ENCODE data around the gene TEN1.
"Not testable (repeated sequence)": the region's sequence is repeated elsewhere in the genome, so short reads cannot be mapped to it uniquely, and the experiment has no call there.

The TEN1 gene

GRCh38 chr17:76032073-76032779 is 53.2 kb downstream of the TEN1 start:
- no peak for DNase-seq

- no peak for DNase-seq
Observed at GRCh38 chr17:76032780-76033108, 53.7 kb downstream of the TEN1 start.

GRCh38 chr17:76033139-76033538 is 54.1 kb downstream of the TEN1 start:
- no peak for DNase-seq

GRCh38 chr17:76034428-76035350 is 55.6 kb downstream of the TEN1 start:
- DNase-seq = no peak

- DNase-seq = no peak
Observed at GRCh38 chr17:76036497-76037261, 57.6 kb downstream of the TEN1 start.

GRCh38 chr17:76038050-76038449 is 59.0 kb downstream of the TEN1 start:
- DNase-seq = no peak

GRCh38 chr17:76039121-76039520 is 60.1 kb downstream of the TEN1 start:
- no peak for DNase-seq

GRCh38 chr17:76040376-76040775 is 61.3 kb downstream of the TEN1 start:
- DNase-seq = no peak

GRCh38 chr17:76042868-76043267 is 63.8 kb downstream of the TEN1 start:
- not testable (repeated sequence) for DNase-seq

GRCh38 chr17:76044475-76045007 is 65.5 kb downstream of the TEN1 start:
- DNase-seq = not testable (repeated sequence)

- no peak for DNase-seq
Observed at GRCh38 chr17:76046064-76046463, 67.0 kb downstream of the TEN1 start.

- no peak for DNase-seq
Observed at GRCh38 chr17:76048025-76048605, 69.1 kb downstream of the TEN1 start.

GRCh38 chr17:76048711-76049110 is 69.7 kb downstream of the TEN1 start:
- no peak for DNase-seq

- DNase-seq = no peak
Observed at GRCh38 chr17:76049239-76049638, 70.2 kb downstream of the TEN1 start.

- no peak for DNase-seq
Observed at GRCh38 chr17:76049836-76050537, 70.9 kb downstream of the TEN1 start.
